GM19025 (cell line): ENCODE results near the gene TMEM168.
"Not testable (repeated sequence)": the region's sequence is repeated elsewhere in the genome, so short reads cannot be mapped to it uniquely, and the experiment has no call there.

ENCODE experiments used
- ATAC-seq: cut with Tn5 transposase; IDR thresholded peaks from one replicate; pipeline ENCODE4 v1.9.1; 2021; ENCODE audit warnings: mild to moderate bottlenecking, low read depth, moderate library complexity; ENCODE audit not compliant: unreplicated experiment

The TMEM168 gene

DNA sequence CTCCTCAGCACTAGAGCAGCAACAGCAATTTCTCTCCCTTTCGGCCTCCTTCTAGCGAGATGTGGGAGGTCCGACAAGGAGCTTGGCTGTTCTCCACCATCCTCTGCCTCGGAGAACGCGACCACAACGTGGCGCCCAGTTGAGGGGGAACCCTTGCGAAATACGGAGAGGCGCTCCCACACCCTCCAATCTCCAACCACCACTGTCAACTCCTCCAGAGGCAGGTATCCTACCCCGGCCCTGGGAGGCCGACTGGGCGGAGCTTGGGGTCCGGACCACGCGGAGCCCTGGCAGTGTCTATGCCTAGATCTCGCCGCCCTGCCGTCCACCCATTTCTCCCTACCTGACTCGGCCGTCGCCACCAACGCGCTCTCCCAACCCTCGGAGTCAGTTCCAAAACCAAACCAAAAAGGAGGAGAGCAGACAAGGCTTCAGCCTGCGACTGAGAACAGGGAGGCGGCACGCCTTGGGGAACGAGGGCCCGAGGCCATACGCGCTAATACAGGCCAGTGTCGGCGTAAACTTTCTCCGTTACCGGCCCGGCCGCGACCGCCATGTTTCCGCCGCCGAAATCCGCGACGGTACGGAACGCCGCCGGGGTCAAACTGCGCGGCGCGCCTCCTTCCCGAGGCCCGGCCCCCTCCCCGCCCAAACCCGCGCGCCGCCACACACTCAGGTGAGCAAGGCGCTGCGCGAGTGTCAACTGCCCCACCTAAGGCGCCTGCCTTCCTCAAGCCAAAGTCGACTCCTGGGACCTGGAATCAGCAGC, at the start of gene TMEM168:
TSS of gene TMEM168 (minus strand) at position 577 of the 769 bp plus-strand sequence. CDS start 5,568 bp downstream, outside the sequence.
- ATAC-seq = peak; percentile 78

- ATAC-seq = not testable (repeated sequence)
Measured at GRCh38 chr7:112835928-112836327, 45.7 kb upstream of the TMEM168 start.

DNA sequence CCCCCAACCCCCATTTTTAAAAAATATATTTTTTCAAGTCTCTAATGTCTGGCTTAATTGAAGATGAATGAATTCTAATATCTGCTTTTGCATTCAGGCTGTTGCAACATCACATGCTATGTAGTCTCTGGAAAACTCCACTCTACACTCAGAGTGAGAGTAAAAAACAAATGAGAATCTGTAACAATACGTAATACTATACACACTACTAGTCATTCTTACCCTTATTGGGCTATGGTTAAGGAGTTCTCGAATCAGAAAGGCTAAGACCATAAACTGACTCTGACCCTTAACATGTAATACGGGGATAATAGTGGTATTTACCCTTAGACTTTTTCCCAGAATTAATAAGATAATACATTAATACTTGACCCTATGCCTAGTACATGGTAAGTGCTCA, 42.9 kb upstream of the TMEM168 start:
- ATAC-seq = no peak

- ATAC-seq = no peak
Measured at GRCh38 chr7:112830769-112831168, 40.6 kb upstream of the TMEM168 start.

DNA sequence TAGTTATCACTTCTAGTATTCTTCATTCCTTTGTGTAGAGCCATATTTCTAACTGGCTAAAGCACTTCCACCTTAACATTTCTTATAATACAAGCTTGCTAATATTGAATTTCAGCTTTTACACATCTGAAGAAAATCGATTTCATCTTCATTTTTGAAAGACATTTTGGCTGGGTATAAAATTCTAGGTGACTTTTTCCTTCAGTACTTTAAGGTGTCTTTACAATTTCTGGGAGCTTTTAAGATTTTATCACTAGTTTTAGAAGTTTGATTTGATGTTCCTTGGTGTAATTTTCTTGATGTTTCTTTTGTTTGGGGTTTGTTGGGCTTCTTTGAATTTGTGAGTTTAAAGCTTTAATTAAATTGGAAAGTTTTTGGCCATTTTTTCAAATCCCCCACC, 38.5 kb upstream of the TMEM168 start:
- ATAC-seq = no peak

DNA sequence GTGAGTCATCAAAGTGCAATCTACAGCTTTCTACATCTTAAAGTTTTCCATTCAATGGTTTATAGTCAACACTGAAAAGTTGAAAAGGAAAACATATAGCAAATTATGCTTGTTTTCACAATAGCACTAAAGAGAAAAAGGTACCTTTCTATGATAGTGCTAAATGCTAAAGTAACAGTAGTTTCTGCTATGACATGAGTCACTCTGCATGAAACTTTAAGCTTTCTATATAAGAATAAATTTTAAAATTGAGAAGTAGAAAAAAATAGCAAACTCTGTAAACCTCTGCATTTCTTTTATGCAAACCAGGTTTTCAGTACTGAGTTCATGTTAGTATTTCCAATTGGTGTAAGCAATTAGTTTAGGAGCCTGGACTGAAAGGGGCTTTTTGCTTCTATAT, 31.2 kb upstream of the TMEM168 start:
- ATAC-seq = no peak

DNA sequence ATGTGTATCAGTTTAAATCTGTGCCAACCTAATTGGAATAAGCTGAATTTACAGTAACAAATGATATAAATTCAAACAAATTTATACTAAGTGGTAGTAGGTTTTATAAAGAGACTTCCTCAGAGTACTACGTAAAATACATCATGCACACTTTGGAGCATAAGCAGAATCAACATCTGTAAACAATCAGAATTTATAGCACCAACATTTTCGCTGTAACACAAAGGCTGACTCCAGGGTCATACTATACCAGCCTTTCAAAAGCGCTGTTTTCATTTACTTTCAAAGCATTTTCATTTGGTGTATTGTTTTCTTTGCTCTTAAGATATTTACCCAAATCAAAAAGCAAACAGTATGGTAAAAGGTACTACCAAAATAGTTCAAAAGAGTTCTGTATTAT, 29.3 kb upstream of the TMEM168 start:
- no peak for ATAC-seq

GRCh38 chr7:112806156-112806555, 16.0 kb upstream of the TMEM168 start:
- no peak for ATAC-seq

DNA sequence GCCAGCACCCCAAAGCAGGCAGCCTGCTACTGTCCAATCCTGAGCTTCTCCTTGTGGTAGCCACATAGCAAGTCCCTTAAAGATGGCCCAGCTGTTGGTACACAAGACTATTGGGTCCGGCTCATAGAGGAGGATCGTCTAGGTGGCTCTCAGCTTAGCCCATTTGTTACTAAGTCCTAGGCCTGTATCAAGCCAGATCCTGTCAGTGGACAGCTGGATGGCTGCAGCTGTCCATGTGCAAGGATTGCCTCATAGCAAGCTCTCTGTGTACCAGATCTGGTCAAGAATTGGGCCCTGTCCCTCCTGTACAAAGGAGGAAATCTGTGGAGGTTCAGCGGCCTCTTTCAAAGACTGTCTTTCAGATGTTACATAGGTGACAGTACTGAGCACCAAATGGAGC, 12.2 kb upstream of the TMEM168 start:
- no peak for ATAC-seq

- no peak for ATAC-seq
Measured at GRCh38 chr7:112800486-112800885, 10.3 kb upstream of the TMEM168 start.

GRCh38 chr7:112799448-112800120, 9.4 kb upstream of the TMEM168 start:
- no peak for ATAC-seq

DNA sequence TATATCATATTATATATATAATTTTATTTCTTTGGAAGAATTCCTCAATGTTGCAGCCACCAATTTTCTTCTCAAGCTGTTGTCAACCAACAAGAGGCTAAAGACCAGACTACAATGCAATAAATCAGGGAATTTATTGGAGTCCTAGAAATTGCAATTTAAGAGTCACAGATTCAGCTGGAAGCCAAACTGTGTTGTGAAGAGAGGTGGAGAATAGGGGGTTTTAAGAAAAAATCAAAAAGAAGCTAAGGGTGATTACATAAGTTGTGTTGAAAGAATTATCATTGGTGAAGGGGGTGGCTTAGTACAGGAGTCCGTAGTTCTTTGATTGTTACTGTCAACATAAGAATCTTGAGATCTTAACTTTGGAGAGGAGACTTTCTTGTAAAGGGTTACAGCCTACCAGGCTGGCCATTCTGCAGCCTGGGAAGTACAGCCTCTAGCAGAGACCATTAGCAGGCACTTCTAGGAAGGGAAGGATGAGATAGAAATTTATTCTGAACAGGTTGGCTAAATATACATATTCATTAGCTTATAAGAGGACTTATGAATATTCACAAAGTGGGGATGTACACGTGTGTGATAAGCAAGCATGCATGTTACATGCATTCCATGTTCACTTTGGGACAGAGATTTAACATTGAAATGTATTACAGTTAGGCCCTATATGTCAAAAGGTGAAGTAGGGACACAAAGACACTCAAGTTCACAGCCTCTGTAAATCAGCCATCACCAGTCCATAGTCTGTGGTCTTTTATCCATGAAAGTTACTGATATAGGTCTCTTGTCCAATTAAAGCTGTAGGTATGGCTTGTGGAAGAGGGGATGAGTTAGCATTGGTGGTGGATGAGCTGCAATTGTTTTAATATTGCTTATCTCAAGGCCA, 8.3 kb upstream of the TMEM168 start:
- ATAC-seq = no peak

DNA sequence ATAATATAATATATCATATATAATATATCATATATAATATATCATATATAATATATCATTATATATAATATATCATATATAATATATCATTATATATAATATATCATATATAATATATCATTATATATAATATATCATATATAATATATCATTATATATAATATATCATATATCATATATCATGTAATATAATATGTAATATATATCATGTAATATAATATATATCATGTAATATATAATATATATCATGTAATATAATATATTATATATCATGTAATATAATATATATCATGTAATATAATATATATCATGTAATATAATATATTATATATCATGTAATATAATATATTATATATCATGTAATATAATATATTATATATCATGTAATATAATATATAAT, 6.4 kb upstream of the TMEM168 start:
- ATAC-seq = not testable (repeated sequence)

DNA sequence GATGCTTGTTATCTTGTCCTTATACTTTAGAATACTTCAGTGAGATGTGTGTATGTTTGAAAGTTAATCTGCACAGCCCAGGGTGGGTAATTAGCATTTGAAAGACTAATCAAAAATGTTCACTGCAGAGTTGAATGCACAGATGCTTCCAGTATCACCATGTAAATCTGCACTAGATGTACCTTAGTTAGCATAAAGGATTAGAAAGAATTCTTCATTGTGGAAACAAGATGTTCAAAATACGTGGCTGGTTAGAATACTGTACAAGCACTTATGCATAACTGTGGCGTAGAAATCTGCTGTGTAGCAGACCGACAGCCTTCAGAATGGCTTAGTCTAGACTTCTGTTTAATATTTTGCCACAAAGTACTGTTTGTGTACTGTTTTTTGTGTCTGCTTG, 2.2 kb upstream of the TMEM168 start:
- no peak for ATAC-seq

- ATAC-seq = no peak
Measured at GRCh38 chr7:112791465-112792168, 1.4 kb upstream of the TMEM168 start.

DNA sequence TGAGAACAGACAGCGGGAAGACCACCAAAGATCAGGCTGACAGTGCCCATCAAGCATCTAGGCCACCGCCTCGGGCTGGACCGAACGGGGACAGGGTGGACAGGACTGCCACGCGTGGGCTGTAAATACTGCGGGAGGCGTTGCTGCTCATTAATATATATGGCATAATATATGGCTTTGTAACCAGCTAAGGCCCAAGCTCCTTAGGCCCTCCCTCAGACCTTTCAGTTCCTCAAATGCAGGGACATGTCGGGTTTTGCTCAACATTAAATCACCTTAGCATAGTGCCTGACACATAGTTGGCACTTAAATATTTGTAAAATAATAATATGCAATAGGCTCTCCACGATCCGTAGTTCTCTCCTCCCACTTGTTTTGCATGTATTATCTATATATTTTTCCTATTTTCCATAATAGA, 402 bp upstream of the TMEM168 start:
- peak; percentile 45 for ATAC-seq

GRCh38 chr7:112789453-112789816, 758 bp downstream of the TMEM168 start:
- no peak for ATAC-seq

DNA sequence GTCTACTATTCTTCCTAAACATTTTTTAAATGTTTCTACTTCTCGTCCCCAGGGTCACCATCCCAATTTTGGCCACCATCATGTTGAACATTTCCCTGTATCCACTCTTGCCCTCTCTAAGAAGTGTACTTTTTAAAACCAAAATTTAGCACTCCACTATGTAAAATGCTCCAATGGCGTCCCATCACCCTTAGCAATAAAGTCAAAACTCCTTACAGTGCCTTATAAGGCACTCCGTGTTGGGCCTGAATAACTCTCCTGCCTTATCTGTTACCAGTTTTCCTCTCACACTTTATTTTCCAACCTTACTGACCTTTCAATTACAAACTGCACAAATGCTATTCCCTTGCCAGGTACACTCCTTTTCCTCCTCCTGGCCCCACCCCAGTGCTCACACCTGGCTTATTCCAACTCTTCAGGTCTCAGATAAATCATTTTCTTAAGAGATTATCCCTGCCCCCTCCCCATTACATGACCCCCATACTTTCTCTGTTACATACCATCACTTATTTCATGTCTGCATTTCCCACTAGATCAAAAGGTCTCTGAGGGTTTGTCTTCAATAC, 1.3 kb downstream of the TMEM168 start:
- ATAC-seq = no peak

DNA sequence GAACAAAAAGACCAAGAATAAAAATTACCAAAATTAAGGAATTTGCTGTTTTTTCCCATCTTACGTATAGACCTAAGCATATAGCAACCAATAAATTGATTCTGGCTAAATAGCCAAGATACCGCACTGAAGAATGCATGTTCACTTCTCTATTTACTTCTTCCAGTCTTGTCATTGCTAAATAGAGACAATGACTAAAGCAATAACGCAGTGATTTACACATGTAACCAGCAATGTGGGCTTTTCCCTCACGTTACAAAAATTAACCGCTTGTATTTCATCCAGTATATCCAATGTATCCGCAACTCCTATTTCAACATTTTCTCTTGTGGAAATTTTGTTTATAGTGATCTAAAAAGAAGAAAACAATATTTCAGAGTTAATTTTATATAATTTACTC, 5.6 kb downstream of the TMEM168 start:
- ATAC-seq = no peak

- peak; percentile 91 for ATAC-seq
Measured at GRCh38 chr7:112782498-112782897, 7.7 kb downstream of the TMEM168 start.
